Keratinocyte (primary cell): ENCODE results near the gene FBRSL1.

Experiments used
- CTCF ChIP-seq, 3 experiments: IDR thresholded peaks in 1 of 3; conservative IDR thresholded peaks in 1 of 3; optimal IDR thresholded peaks in 1 of 3; 2 replicates in 2 of 3; 3 replicates in 1 of 3; pipeline versions ENCODE3 to v1.5.1; 2011; ENCODE audit warnings: low read length in 3 of 3, mild to moderate bottlenecking in 3 of 3, moderate library complexity in 2 of 3, control low read depth in 1 of 3, inconsistent platforms in 1 of 3; ENCODE audit not compliant: insufficient read depth in 2 of 3; ENCODE audit errors: extremely low read depth in 1 of 3
- EZH2 ChIP-seq: IDR thresholded peaks from one replicate; pipeline ENCODE4 v1.6.1; 2012; ENCODE audit warnings: inconsistent platforms, mild to moderate bottlenecking, low read length, moderate library complexity

GRCh38 chr12:132495165-132495544 is 5.2 kb downstream of the FBRSL1 start:
- no peak for TF ChIP-seq CTCF (optimal IDR thresholded peaks at IDR 0.05 in 1 of 3, IDR thresholded peaks at IDR 0.05 in 1 of 3, conservative IDR thresholded peaks at IDR 0.05 in 1 of 3; ENCODE audit: extremely low read depth in 1 of 3, insufficient read depth in 2 of 3, low read length in 3 of 3)
- TF ChIP-seq EZH2 = no peak
